T-cell (primary cell): ENCODE results near the gene NCAM2. TPM values are rescaled to one million over a fixed set of nuclear protein-coding genes. Genes with fewer than 3 reads are reported as not detected.

Source experiments
- ATAC-seq, 4 experiments: fragments of 200-7000 bp in 3 of 4; fragments of 150-1000 bp in 1 of 4; cut with Tn5 transposase; replicated peaks in 1 of 4; 1 replicate in 3 of 4; 2 replicates in 1 of 4; pipeline ENCODE4 v1.10.0; 2021; ENCODE audit warnings: moderate library complexity in 3 of 4, mild to moderate bottlenecking in 2 of 4, moderate number of reproducible peaks in 1 of 4
- CTCF ChIA-PET, 2 donors: fragments of 300-600 bp; sonication (Branson Sonifier 250); formaldehyde crosslinking; loops; one replicate each; lab custom pipeline; 2022; ENCODE audit warnings: antibody characterized with exemption in 2 of 2; lab: Charles Lee
- POLR2A ChIA-PET, 2 donors: fragments of 300-600 bp; sonication (Branson Sonifier 250); formaldehyde crosslinking; loops; one replicate each; lab custom pipeline; 2022; ENCODE audit warnings: antibody characterized with exemption in 2 of 2; lab: Charles Lee
- DNase-seq, 35 experiments: peaks; one replicate each; pipeline versions ENCODE4 v3.0.0 to v3.0.0-alpha.2; 2013 to 2023
- H3K27ac ChIP-seq: one replicate; pipeline ENCODE4 v1.5.1; 2013; ENCODE audit warnings: low read length
- H3K27me3 ChIP-seq, 2 experiments: replicated peaks in 1 of 2; 1 replicate in 1 of 2; 2 replicates in 1 of 2; pipeline versions ENCODE4 v1.6.1 to v1.7.0; 2013; ENCODE audit warnings: low read length in 1 of 2, mixed read lengths in 1 of 2; ENCODE audit not compliant: control insufficient read depth in 2 of 2, insufficient read depth in 2 of 2; ENCODE audit errors: extremely low read depth in 1 of 2
- H3K36me3 ChIP-seq, 2 donors: 1 replicate in 1 of 2; 2 replicates in 1 of 2; pipeline versions ENCODE4 v1.6.1 to v1.7.0; 2013; ENCODE audit warnings: low read length in 1 of 2; ENCODE audit not compliant: control insufficient read depth in 2 of 2, insufficient read depth in 1 of 2; ENCODE audit errors: extremely low read depth in 1 of 2
- H3K4me1 ChIP-seq, 2 experiments: 1 replicate in 1 of 2; 2 replicates in 1 of 2; pipeline versions ENCODE4 v1.6.1 to v1.7.0; 2013; ENCODE audit warnings: low read length in 2 of 2, mixed read lengths in 1 of 2; ENCODE audit not compliant: insufficient read depth in 2 of 2, control insufficient read depth in 1 of 2; ENCODE audit errors: extremely low read depth in 1 of 2
- H3K4me3 ChIP-seq, 2 donors: 1 replicate in 1 of 2; 2 replicates in 1 of 2; pipeline versions ENCODE4 v1.5.1 to v1.7.0; 2013; ENCODE audit warnings: mild to moderate bottlenecking in 2 of 2, low read length in 1 of 2, moderate library complexity in 1 of 2; ENCODE audit not compliant: control insufficient read depth in 1 of 2; ENCODE audit errors: extremely low read depth in 1 of 2
- H3K9me3 ChIP-seq: 2 replicates; pipeline ENCODE4 v1.7.0; 2013
- H3K27ac Mint-ChIP-seq, 2 donors: one replicate each; pipeline ENCODE4 v1.8.0; 2020 to 2021; ENCODE audit warnings: mild to moderate bottlenecking in 2 of 2, mixed read lengths in 2 of 2
- H3K27me3 Mint-ChIP-seq, 2 donors: one replicate each; pipeline ENCODE4 v1.8.0; 2021 to 2022; ENCODE audit warnings: mixed read lengths in 2 of 2
- H3K36me3 Mint-ChIP-seq: one replicate; pipeline ENCODE4 v1.8.0; 2021; ENCODE audit warnings: mixed read lengths
- H3K4me1 Mint-ChIP-seq, 3 donors: one replicate each; pipeline ENCODE4 v1.8.0; 2020 to 2022; ENCODE audit warnings: mixed read lengths in 3 of 3, mild to moderate bottlenecking in 1 of 3
- H3K4me3 Mint-ChIP-seq, 3 donors: one replicate each; pipeline ENCODE4 v1.8.0; 2020 to 2022; ENCODE audit warnings: mild to moderate bottlenecking in 3 of 3, mixed read lengths in 3 of 3, moderate library complexity in 3 of 3
- H3K9me3 Mint-ChIP-seq, 3 donors: one replicate each; pipeline ENCODE4 v1.8.0; 2020 to 2022; ENCODE audit warnings: mixed read lengths in 3 of 3
- WGBS: methylation state at CpG from one replicate; pipeline ENCODE4 v1.1.5; 2013; ENCODE audit warnings: missing lambda C conversion rate; ENCODE audit not compliant: insufficient coverage; 5-methylcytosine and 5-hydroxymethylcytosine counted together
- total RNA-seq, 35 experiments: library from RNA in 6 of 35; stranded (reverse) in 6 of 35; fragments of 120-200 nt in 1 of 35; gene quantifications; one replicate each; pipeline versions ENCODE4 v1.2.1 to v1.2.4 and lab custom pipeline; 2013 to 2026

Gene NCAM2
- total RNA-seq, 5 donors from 2014 or later (not counting 1 experiment from before 2014, with no cell fraction given): 0.41 to 0.46 TPM; not detected in 3

DNA sequence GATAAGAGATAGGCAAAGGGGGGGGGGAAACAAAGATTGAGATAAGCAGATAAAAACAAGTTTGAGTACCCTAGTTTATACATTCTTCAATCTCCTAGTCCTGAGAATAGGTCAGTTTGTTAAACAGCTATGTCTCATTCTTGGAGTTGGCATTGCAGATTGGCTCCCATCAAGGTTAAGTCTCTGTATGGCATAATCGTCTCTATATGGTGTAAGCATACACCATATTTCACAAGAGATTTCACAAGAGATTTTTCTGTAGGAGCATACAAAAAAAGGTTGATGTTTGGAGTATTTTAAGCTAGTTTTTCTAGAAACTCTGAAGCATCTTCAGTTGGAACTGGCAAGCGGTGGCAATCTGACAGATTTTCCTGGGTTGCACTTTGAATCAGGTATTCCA lies 35.8 kb downstream of the NCAM2 start:
- Histone ChIP-seq H3K4me3 (no peak overlapping the region), H3K27ac (no peak overlapping the region), H3K9me3 (no peaks in the 10 kb centered on the region), H3K4me1 (no peaks in the 10 kb centered on the region), H3K27me3 (no peaks in the 10 kb centered on the region), H3K36me3 (no peaks in the 10 kb centered on the region)
- ATAC-seq: no peak
- ChIA-PET POLR2A (no interaction called here), CTCF (no interaction called here)
- Mint-ChIP-seq H3K9me3 (no peaks in the 10 kb centered on the region), H3K27ac (no peak overlapping the region), H3K27me3 (no peaks in the 10 kb centered on the region), H3K4me1 (no peaks in the 10 kb centered on the region), H3K36me3 (no peaks in the 10 kb centered on the region), H3K4me3 (no peak overlapping the region)
- WGBS: 78% methylated on average over 1 of the region's 2 CpGs
- DNase-seq: no peak

DNA sequence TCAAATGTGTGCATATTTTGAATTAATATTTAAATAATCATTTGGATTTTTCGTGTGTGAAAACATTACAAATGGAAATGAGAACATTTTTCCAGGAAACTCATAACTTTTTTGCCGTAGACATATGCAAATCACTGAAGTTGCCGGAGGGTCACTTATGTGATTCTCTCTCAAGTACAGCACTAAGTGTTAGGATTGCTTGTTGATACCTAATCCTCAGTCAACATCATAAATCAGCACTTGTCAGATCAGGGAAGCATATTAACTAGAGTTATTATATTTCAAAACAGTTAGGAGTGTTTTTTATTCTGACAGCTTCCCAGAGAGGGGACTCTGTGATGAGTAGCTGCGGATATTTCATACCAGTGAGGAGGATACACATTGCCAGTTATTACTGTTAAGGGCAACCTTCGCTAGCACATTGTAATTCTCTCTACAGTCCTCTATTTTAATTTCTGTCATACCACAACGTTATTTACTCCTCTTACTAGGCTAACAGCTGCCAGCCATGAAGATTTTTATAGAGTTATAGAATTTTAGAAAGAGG lies 41.5 kb downstream of the NCAM2 start:
- 100% methylated on average over 1 of the region's 6 CpGs for WGBS
- ATAC-seq: no peak

DNA sequence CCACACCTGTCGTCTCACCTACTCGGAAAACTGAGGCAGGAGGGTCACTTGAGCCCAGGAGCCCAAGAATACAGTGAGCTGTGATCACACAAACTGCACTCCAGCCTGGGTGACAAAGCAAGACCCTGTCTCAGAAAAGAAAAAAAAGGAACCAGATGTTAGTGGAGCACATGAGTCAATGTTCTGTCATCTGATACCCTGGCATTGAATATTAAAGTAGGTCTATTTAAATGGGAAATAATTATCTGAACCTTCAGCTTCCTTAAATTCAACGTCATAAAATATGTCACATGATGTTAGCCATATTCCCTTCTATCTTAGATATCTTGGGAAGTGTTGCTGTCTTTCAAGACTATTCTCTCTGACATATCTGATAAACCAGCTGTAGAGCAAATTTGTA lies 47.3 kb downstream of the NCAM2 start:
- no peak overlapping the region for H3K27ac ChIP-seq
- CTCF ChIA-PET: no interaction called here
- H3K4me1 Mint-ChIP-seq: no peaks in the 10 kb centered on the region
- no peaks in the 10 kb centered on the region for H3K27me3 ChIP-seq
- no peaks in the 10 kb centered on the region for H3K36me3 Mint-ChIP-seq
- POLR2A ChIA-PET: no interaction called here
- H3K4me3 ChIP-seq: no peak overlapping the region
- H3K9me3 Mint-ChIP-seq: peaks cover 0 to 3% (median 2%) of the 10 kb centered on the region in 3 donors
- ATAC-seq: no peak
- H3K27ac Mint-ChIP-seq: no peak overlapping the region
- no peaks in the 10 kb centered on the region for H3K9me3 ChIP-seq
- H3K27me3 Mint-ChIP-seq: no peaks in the 10 kb centered on the region
- no peaks in the 10 kb centered on the region for H3K36me3 ChIP-seq
- H3K4me3 Mint-ChIP-seq: no peak overlapping the region
- 79% methylated on average over 2 of the region's 3 CpGs for WGBS
- no peaks in the 10 kb centered on the region for H3K4me1 ChIP-seq
- DNase-seq: no peak

More for the DNA sequence above, 41.5 kb downstream of the NCAM2 start:
- H3K4me3 Mint-ChIP-seq: no peak overlapping the region
- DNase-seq: no peak
- H3K27me3 Mint-ChIP-seq: no peaks in the 10 kb centered on the region
- H3K4me1 ChIP-seq: no peaks in the 10 kb centered on the region
- no peaks in the 10 kb centered on the region for H3K9me3 Mint-ChIP-seq
- H3K9me3 ChIP-seq: no peaks in the 10 kb centered on the region
- H3K4me3 ChIP-seq: no peak overlapping the region
- no peaks in the 10 kb centered on the region for H3K27me3 ChIP-seq
- no peaks in the 10 kb centered on the region for H3K36me3 ChIP-seq
- H3K36me3 Mint-ChIP-seq: no peaks in the 10 kb centered on the region
- H3K27ac ChIP-seq: no peak overlapping the region
- no peak overlapping the region for H3K27ac Mint-ChIP-seq
- ChIA-PET POLR2A (no interaction called here), CTCF (no interaction called here)
- H3K4me1 Mint-ChIP-seq: no peaks in the 10 kb centered on the region

DNA sequence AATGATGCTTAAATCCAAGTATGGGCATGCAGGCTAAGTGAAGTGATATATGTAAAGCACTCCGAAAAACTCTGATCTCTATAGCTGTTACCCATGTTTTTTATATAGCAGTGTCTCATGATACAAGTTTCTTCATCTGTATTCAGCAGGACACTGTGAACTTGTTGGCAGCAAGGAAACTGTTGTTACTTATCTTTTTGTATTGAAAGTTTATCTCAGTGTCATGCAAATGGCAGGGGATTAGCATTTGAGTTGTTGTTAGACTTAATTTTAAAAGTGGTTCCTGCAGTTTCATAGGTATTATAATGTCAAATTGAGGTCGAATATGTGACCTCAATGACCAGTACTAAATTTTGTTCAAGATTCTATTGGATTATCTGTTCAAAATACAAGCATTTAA lies 47.9 kb downstream of the NCAM2 start:
- H3K4me1 ChIP-seq: no peaks in the 10 kb centered on the region
- ChIA-PET POLR2A (no interaction called here), CTCF (no interaction called here)
- no peak overlapping the region for H3K4me3 ChIP-seq
- no peaks in the 10 kb centered on the region for H3K36me3 ChIP-seq
- ATAC-seq (no peak), DNase-seq (no peak)
- no peak overlapping the region for H3K27ac ChIP-seq
- H3K27me3 Mint-ChIP-seq: no peaks in the 10 kb centered on the region
- no CpG with 5 or more reads among the region's 2 CpGs for WGBS
- H3K9me3 ChIP-seq: no peaks in the 10 kb centered on the region
- no peaks in the 10 kb centered on the region for H3K36me3 Mint-ChIP-seq
- no peak overlapping the region for H3K4me3 Mint-ChIP-seq
- no peaks in the 10 kb centered on the region for H3K4me1 Mint-ChIP-seq
- no peak overlapping the region for H3K27ac Mint-ChIP-seq
- H3K27me3 ChIP-seq: no peaks in the 10 kb centered on the region
- H3K9me3 Mint-ChIP-seq: peaks cover 0 to 4% (median 2%) of the 10 kb centered on the region in 3 donors

DNA sequence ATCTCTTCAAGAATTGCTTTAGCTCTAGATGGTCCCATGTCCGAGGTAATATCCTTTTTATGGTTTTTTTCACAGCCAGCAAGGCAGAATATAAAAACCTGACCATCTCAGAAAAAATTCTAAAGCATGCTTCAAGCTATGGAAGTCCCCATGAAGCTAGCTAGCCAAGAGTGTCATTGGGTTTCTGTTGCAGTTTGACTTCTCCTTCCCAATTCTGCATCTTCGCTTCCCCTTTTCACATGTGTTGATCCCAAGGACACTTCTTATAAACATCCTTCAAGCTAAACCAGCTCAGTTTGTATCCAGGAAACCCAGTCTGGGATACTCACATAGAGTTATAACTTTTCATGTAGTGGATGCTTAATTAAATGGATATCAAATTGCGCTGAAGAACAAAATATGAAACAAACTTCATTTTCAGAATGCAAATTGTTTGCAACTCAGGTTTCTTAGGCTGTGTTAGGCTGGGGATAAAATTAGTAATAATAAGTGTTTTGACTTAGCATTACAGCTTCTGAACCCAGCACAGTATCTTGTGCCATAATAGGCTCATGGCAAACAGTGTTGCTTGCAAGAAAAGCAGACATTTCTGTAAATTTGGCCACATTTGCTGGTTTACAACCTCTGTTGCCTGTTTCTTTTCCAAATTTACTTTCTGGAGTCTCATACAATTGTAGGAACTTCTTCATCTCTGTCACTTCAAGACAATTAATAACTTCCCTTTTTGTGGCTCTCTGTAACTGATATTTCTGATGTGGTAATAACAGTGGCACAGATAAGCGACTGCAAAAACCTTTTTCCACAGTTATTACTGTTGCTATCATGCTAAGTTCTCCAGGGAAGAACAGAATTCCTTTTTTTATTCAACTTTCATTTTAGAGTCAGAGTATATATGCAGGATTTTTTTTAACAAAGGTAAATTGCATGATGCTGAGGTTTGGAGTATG lies 53.2 kb downstream of the NCAM2 start:
- DNase-seq (no peak), ATAC-seq (no peak)
- no peak overlapping the region for H3K4me3 ChIP-seq
- no peak overlapping the region for H3K27ac Mint-ChIP-seq
- WGBS: 0% methylated on average over 1 of the region's 4 CpGs
- H3K9me3 Mint-ChIP-seq: peaks cover 0 to 3% (median 2%) of the 10 kb centered on the region in 3 donors
- H3K27me3 Mint-ChIP-seq: no peaks in the 10 kb centered on the region
- ChIA-PET POLR2A (no interaction called here), CTCF (no interaction called here)
- no peak overlapping the region for H3K27ac ChIP-seq
- H3K27me3 ChIP-seq: no peaks in the 10 kb centered on the region
- no peaks in the 10 kb centered on the region for H3K36me3 Mint-ChIP-seq
- no peaks in the 10 kb centered on the region for H3K4me1 ChIP-seq
- no peaks in the 10 kb centered on the region for H3K9me3 ChIP-seq
- H3K4me1 Mint-ChIP-seq: no peaks in the 10 kb centered on the region
- H3K36me3 ChIP-seq: no peaks in the 10 kb centered on the region
- no peak overlapping the region for H3K4me3 Mint-ChIP-seq

DNA sequence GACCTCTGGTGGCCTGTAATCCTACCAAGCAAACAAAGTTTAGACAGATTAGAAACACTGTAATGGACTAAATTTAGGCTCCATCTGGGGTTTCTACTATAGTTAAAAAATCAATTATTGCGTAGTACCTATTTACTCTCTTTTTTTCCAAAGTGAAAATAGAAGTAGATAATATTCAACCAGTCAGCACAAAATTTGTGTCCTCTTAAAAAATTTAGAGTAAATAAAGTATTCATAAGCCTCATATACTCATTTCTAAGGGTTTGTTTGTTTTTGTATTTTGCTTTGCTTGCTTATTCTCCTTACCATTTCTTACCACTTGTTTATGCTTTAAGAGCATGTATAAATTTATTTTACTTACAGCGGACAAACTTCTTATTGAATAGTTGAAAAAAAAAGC lies 54.5 kb downstream of the NCAM2 start:
- no peak overlapping the region for H3K27ac ChIP-seq
- Mint-ChIP-seq H3K36me3 (no peaks in the 10 kb centered on the region), H3K4me3 (no peak overlapping the region), H3K4me1 (no peaks in the 10 kb centered on the region), H3K27me3 (no peaks in the 10 kb centered on the region), H3K27ac (no peak overlapping the region), H3K9me3 (peaks cover 0 to 3% (median 2%) of the 10 kb centered on the region in 3 donors)
- H3K36me3 ChIP-seq: no peaks in the 10 kb centered on the region
- H3K27me3 ChIP-seq: no peaks in the 10 kb centered on the region
- no peaks in the 10 kb centered on the region for H3K9me3 ChIP-seq
- ChIA-PET POLR2A (no interaction called here), CTCF (no interaction called here)
- WGBS: no CpG with 5 or more reads among the region's 2 CpGs
- DNase-seq (no peak), ATAC-seq (no peak)
- H3K4me3 ChIP-seq: no peak overlapping the region
- H3K4me1 ChIP-seq: no peaks in the 10 kb centered on the region
